H1 (cell line): ENCODE data around the gene PTH1R. TPM values are rescaled to one million over a fixed set of nuclear protein-coding genes. Genes with fewer than 3 reads are reported as not detected.
A peak's percentile ranks its signal among the peaks of the same experiment; 100 is the strongest.

Experiments
- CTCF ChIA-PET: fragments of 300-600 bp; sonication (Branson Sonifier 250); formaldehyde crosslinking; loops from one replicate; lab custom pipeline; 2021; ENCODE audit not compliant: partially characterized antibody; lab: Charles Lee
- POLR2A ChIA-PET: fragments of 300-600 bp; sonication (Branson Sonifier 250); formaldehyde crosslinking; loops from one replicate; lab custom pipeline; 2021; ENCODE audit warnings: inconsistent platforms; ENCODE audit not compliant: partially characterized antibody; lab: Charles Lee
- DNase-seq, 2 experiments: peaks; one replicate each; pipeline versions ENCODE4 v3.0.0 to v3.0.0-alpha.2; 2010 to 2022; ENCODE audit warnings: low spot score in 2 of 2, low read depth in 1 of 2, mixed read lengths in 1 of 2
- FAIRE-seq: peaks from 2 replicates; lab custom pipeline; 2011; peaks lifted over from hg19 to GRCh38; lab: Jason Lieb, UNC
- H2AFZ ChIP-seq: 2 replicates; pipeline ENCODE4 v1.8.1; 2012; ENCODE audit warnings: low read length, inconsistent platforms
- H2AK5ac ChIP-seq: 2 replicates; pipeline ENCODE4 v1.6.1; 2013; ENCODE audit warnings: low read depth, low read length
- H2BK120ac ChIP-seq: replicated peaks from 2 replicates; pipeline ENCODE3; 2013; ENCODE audit warnings: low read depth, low read length, inconsistent platforms
- H2BK12ac ChIP-seq: 2 replicates; pipeline ENCODE4 v1.6.1; 2013; ENCODE audit warnings: low read depth, low read length
- H2BK15ac ChIP-seq: 2 replicates; pipeline ENCODE4 v1.6.1; 2013; ENCODE audit warnings: low read length
- H2BK20ac ChIP-seq: 2 replicates; pipeline ENCODE4 v1.6.1; 2013; ENCODE audit warnings: low read length
- H2BK5ac ChIP-seq: 2 replicates; pipeline ENCODE4 v1.6.1; 2013; ENCODE audit warnings: low read depth, low read length
- H3K14ac ChIP-seq: 2 replicates; pipeline ENCODE4 v1.6.1; 2013; ENCODE audit warnings: inconsistent platforms; ENCODE audit not compliant: insufficient read length
- H3K18ac ChIP-seq: 2 replicates; pipeline ENCODE4 v1.6.1; 2013; ENCODE audit warnings: low read length; ENCODE audit errors: extremely low read depth
- H3K23ac ChIP-seq: 2 replicates; pipeline ENCODE4 v1.6.1; 2013; ENCODE audit warnings: inconsistent platforms; ENCODE audit not compliant: insufficient read length
- H3K23me2 ChIP-seq: 2 replicates; pipeline ENCODE4 v1.6.1; 2013; ENCODE audit warnings: low read depth, low read length
- H3K27ac ChIP-seq: 2 replicates; pipeline ENCODE4 v1.6.1; 2011; ENCODE audit warnings: low read depth, low read length, inconsistent platforms
- H3K27me3 ChIP-seq, 4 experiments: replicated peaks in 1 of 4; 1 replicate in 1 of 4; 2 replicates in 3 of 4; pipeline versions ENCODE4 v1.6.1 to v1.8.1; 2011 to 2013; ENCODE audit warnings: low read length in 3 of 4, mild to moderate bottlenecking in 3 of 4, inconsistent platforms in 2 of 4, mixed read lengths in 2 of 4, moderate library complexity in 1 of 4; ENCODE audit not compliant: control insufficient read depth in 3 of 4, insufficient read depth in 3 of 4; ENCODE audit errors: extremely low read depth in 1 of 4
- H3K36me3 ChIP-seq, 4 experiments: 2 replicates each; pipeline versions ENCODE4 v1.6.1 to v1.8.1; 2011 to 2013; ENCODE audit warnings: mild to moderate bottlenecking in 4 of 4, low read length in 3 of 4, moderate library complexity in 2 of 4, control low read depth in 1 of 4, inconsistent platforms in 1 of 4; ENCODE audit not compliant: insufficient read depth in 4 of 4, control insufficient read depth in 2 of 4
- H3K4ac ChIP-seq: replicated peaks from 2 replicates; pipeline ENCODE3; 2013; ENCODE audit warnings: low read length, low read depth, mixed read lengths, inconsistent platforms; ENCODE audit not compliant: insufficient read length
- H3K4me1 ChIP-seq, 4 experiments: replicated peaks in 1 of 4; 1 replicate in 1 of 4; 2 replicates in 3 of 4; pipeline versions ENCODE4 v1.6.1 to v1.8.1; 2011 to 2013; ENCODE audit warnings: low read length in 3 of 4, inconsistent platforms in 2 of 4, mixed read lengths in 1 of 4; ENCODE audit not compliant: insufficient read depth in 4 of 4, control insufficient read depth in 3 of 4
- H3K4me2 ChIP-seq, 2 experiments: 2 replicates each; pipeline versions ENCODE4 v1.6.1 to v1.8.1; 2011 to 2013; ENCODE audit warnings: low read depth in 2 of 2, low read length in 2 of 2, control low read depth in 1 of 2, inconsistent platforms in 1 of 2, mild to moderate bottlenecking in 1 of 2; ENCODE audit not compliant: insufficient read depth in 1 of 2
- H3K4me3 ChIP-seq, 4 experiments: fragments of 200-600, 300-600 bp in 1 of 4; sonication (generic), shearing (Covaris generic), sonication (Bioruptor Twin) in 1 of 4; 2 replicates each; pipeline versions ENCODE4 v1.5.1 to v1.8.1; 2011 to 2016; ENCODE audit warnings: low read length in 4 of 4, low read depth in 3 of 4, control low read depth in 2 of 4, inconsistent platforms in 2 of 4, mild to moderate bottlenecking in 2 of 4, mixed read lengths in 1 of 4, moderate library complexity in 1 of 4; ENCODE audit not compliant: insufficient read depth in 2 of 4; ENCODE audit errors: extremely low read depth in 1 of 4
- H3K56ac ChIP-seq: replicated peaks from 2 replicates; pipeline ENCODE3; 2013; ENCODE audit warnings: low read depth, mild to moderate bottlenecking, mixed read lengths, low read length, inconsistent platforms; ENCODE audit not compliant: insufficient read length
- H3K79me1 ChIP-seq: 2 replicates; pipeline ENCODE4 v1.6.1; 2013; ENCODE audit warnings: low read depth, low read length, control low read depth
- H3K79me2 ChIP-seq, 2 experiments: 2 replicates each; pipeline versions ENCODE4 v1.6.1 to v1.8.1; 2012 to 2013; ENCODE audit warnings: low read length in 2 of 2, mild to moderate bottlenecking in 2 of 2, inconsistent platforms in 1 of 2; ENCODE audit not compliant: insufficient read depth in 2 of 2, control insufficient read depth in 1 of 2
- H3K9ac ChIP-seq, 4 experiments: replicated peaks in 1 of 4; 1 replicate in 1 of 4; 2 replicates in 3 of 4; pipeline versions ENCODE4 v1.6.1 to v1.8.1; 2011 to 2013; ENCODE audit warnings: low read depth in 3 of 4, low read length in 3 of 4, control low read depth in 2 of 4, mild to moderate bottlenecking in 2 of 4, moderate library complexity in 2 of 4, inconsistent platforms in 1 of 4; ENCODE audit errors: extremely low read depth in 1 of 4
- H3K9me3 ChIP-seq, 2 experiments: 2 replicates each; pipeline versions ENCODE4 v1.6.1 to v1.8.1; 2012 to 2013; ENCODE audit warnings: mild to moderate bottlenecking in 2 of 2, moderate library complexity in 2 of 2, control low read depth in 1 of 2, inconsistent platforms in 1 of 2, low read depth in 1 of 2, low read length in 1 of 2, mixed read lengths in 1 of 2; ENCODE audit not compliant: insufficient read depth in 2 of 2
- H4K20me1 ChIP-seq, 2 experiments: replicated peaks in 1 of 2; 2 replicates each; pipeline versions ENCODE3 to v1.8.1; 2011 to 2013; ENCODE audit warnings: inconsistent platforms in 2 of 2, low read length in 2 of 2, mild to moderate bottlenecking in 1 of 2; ENCODE audit not compliant: insufficient read depth in 2 of 2, control insufficient read depth in 1 of 2
- H4K5ac ChIP-seq: 2 replicates; pipeline ENCODE4 v1.6.1; 2013; ENCODE audit warnings: low read length, low read depth, mixed read lengths, inconsistent platforms; ENCODE audit not compliant: insufficient read length
- H4K8ac ChIP-seq: 2 replicates; pipeline ENCODE4 v1.8.0; 2013; ENCODE audit warnings: mild to moderate bottlenecking, moderate library complexity, low read length, inconsistent platforms; ENCODE audit not compliant: insufficient read depth; ENCODE audit errors: extremely low read depth
- H4K91ac ChIP-seq: replicated peaks from 2 replicates; pipeline ENCODE3; 2013; ENCODE audit warnings: low read length, mixed read lengths, inconsistent platforms; ENCODE audit not compliant: insufficient read length
- RNF2 ChIP-seq: fragments of 200-900, 300-1000 bp; sonication (generic); IDR thresholded peaks from 2 replicates; pipeline ENCODE4 v1.7.1; 2016; ENCODE audit warnings: borderline replicate concordance, low read depth, mild to moderate bottlenecking, antibody characterized with exemption, low read length; ENCODE audit not compliant: poor library complexity, severe bottlenecking; ENCODE audit errors: missing control alignments
- SIX5 ChIP-seq: IDR thresholded peaks from 2 replicates; pipeline ENCODE4 v1.6.1; 2011; ENCODE audit warnings: mild to moderate bottlenecking, low read depth, low read length
- WGBS, 2 experiments: shearing (Covaris generic) in 1 of 2; methylation state at CpG; one replicate each; pipeline versions ENCODE4 v1.1.6 to v1.1.7; 2013 to 2015; ENCODE audit warnings: low lambda C conversion rate in 2 of 2, mixed read lengths in 2 of 2, inconsistent platforms in 1 of 2, low coverage in 1 of 2, missing lambda C conversion rate in 1 of 2; ENCODE audit not compliant: insufficient replicate concordance in 2 of 2, insufficient coverage in 1 of 2, insufficient read length in 1 of 2; ENCODE audit errors: extremely low coverage in 1 of 2, missing lambda C conversion rate in 1 of 2; 5-methylcytosine and 5-hydroxymethylcytosine counted together
- polyA plus RNA-seq, 7 experiments: library from polyadenylated mRNA; depleted of rRNA in 3 of 7; stranded (reverse) in 5 of 7; unstranded in 2 of 7; fragments of >200 nt in 5 of 7; fragments of 200-250 nt in 2 of 7; gene quantifications; 1 replicate in 5 of 7; 2 replicates in 1 of 7; 4 replicates in 1 of 7; pipeline versions ENCODE4 v1.2.1 to v1.2.3, GENCODE V29; 2011 to 2013; ENCODE audit warnings: missing spikeins in 2 of 7, mixed read lengths in 2 of 7
- total RNA-seq: library from RNA; stranded (reverse); fragmentation: NEBNext Ultra II Directional; extraction: Animal tissue kit (Norgen Biotek cat#: 25700); gene quantifications from 2 replicates; pipeline ENCODE4 v1.2.1, GENCODE V29; 2021

PTH1R gene
- total and polyA plus RNA-seq, 2 of the 8 experiments (the other 6 are each of a cell fraction or from before 2014, with no cell fraction given) = 0.57 to 1.5 TPM

- peaks cover 4 to 14% (median 10%) of the 10 kb centered on the region in 4 experiments; a peak in 6 of 7 replicates for H3K4me1 ChIP-seq
- H4K8ac ChIP-seq = peak overlapping the region; percentile 30; the same call in 1 of the 2 replicates
- H3K9me3 ChIP-seq = no peaks in the 10 kb centered on the region
- no peak overlapping the region for H2AK5ac ChIP-seq
- no peak overlapping the region for H3K27ac ChIP-seq
- CTCF ChIA-PET = interaction anchor here (1.1 to 11.0 kb wide), 9 partner anchors 11 to 65 kb away, joined by 3 to 99 read pairs (median 5); no protein-coding TSS in a partner anchor
- H3K36me3 ChIP-seq = peaks cover 0 to 4% (median under 1%) of the 10 kb centered on the region in 4 experiments; a peak in 6 of 8 replicates
- no peak overlapping the region for H2BK5ac ChIP-seq
- H3K27me3 ChIP-seq = no peaks in the 10 kb centered on the region
- H2BK20ac ChIP-seq = no peak overlapping the region
- H3K56ac ChIP-seq = no peak overlapping the region
- H3K79me1 ChIP-seq = peaks cover 21% of the 10 kb centered on the region
- H4K91ac ChIP-seq = no peak overlapping the region
- no peak overlapping the region for H2BK12ac ChIP-seq
- peaks cover 0 to 51% of the 10 kb centered on the region in 2 experiments; a peak in 1 of 4 replicates for H3K79me2 ChIP-seq
- no peak overlapping the region for H3K14ac ChIP-seq
- H3K4me3 ChIP-seq = no peak overlapping the region
- H4K20me1 ChIP-seq = peaks cover 14 to 27% of the 10 kb centered on the region in 2 experiments
- no peak overlapping the region for H3K23ac ChIP-seq
- H3K4ac ChIP-seq = no peak overlapping the region
- H3K9ac ChIP-seq = no peak overlapping the region
- no peak overlapping the region for H2BK15ac ChIP-seq
- H3K18ac ChIP-seq = no peak overlapping the region
- DNase-seq (no peak), FAIRE-seq (no peak)
- POLR2A ChIA-PET = interaction anchor here (1.7 kb wide), 1 partner anchor 49 kb away, joined by 5 read pairs; no protein-coding TSS in a partner anchor
- no peaks in the 10 kb centered on the region for H3K23me2 ChIP-seq
- no peak overlapping the region for H2AFZ ChIP-seq
- WGBS, 2 experiments = 91% methylated on average over 7 of the region's 7 CpGs; no CpG with 5 or more reads in 1 of the 2 experiments
- no peak overlapping the region for H3K4me2 ChIP-seq
- H2BK120ac ChIP-seq = no peak overlapping the region
- H4K5ac ChIP-seq = no peak overlapping the region
- TF ChIP-seq RNF2 (no peak), SIX5 (no peak)
Observed at GRCh38 chr3:46932455-46933225, 55.1 kb downstream of the PTH1R start.
